HG03439 (cell line): ENCODE measurements around the gene DCST2.

Experiments used
- ATAC-seq: cut with Tn5 transposase; IDR thresholded peaks from one replicate; pipeline ENCODE4 v1.9.1; 2021; ENCODE audit warnings: mild to moderate bottlenecking, moderate library complexity; ENCODE audit not compliant: unreplicated experiment

Gene DCST2

DNA sequence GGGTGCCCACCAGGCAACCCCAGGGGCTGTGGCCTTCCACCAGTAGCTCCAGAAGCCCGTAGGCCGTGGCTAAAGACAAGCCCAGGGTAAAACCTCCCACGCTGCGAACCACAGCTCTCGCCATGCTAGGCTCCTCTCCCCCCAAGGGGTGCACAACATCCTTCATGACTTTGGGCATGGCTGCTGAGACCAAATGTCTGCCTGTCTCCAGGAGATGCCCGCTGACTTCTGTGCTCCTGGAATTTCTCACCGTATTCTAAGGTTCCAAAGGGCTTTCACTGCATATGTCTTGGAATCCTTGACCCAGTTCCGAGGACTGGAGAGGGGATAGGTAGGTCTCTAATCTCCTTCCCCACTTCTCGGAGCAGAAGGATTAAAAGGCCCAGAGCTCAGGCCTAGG is at the start of gene DCST2, which contains the start of gene DCST1:
DCST2 (minus strand) TSS at position 258 of the 400 bp plus-strand sequence; CDS start at position 178, 80 bp downstream.
DCST1 (plus strand) TSS at position 301 of the 400 bp plus-strand sequence. CDS start 213 bp downstream, outside the sequence.
- no peak for ATAC-seq

DNA sequence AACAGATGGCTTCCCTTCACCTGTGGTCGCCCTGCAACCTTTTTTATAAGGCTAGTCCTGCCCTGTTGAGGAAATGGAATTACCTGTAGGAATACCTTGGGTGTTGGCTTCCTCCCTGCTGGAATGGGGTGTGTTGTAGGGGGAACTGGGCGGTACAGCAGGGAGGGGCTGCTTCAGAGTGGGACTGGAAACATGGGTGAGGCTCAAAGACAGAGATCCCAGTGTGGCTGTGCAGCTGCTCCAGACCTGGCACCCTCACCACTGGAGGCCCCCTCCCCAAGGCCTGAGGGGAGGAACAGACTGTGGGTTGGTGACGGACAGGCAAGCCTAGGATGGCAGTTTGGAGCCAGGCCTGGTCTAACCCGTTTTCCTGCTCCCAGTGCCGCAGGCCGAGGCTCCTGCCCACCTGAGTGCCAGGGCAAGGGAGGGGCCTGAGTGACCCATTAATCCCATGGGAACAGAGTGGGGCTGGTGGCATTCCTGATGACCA is 49.5 kb upstream of the DCST2 start:
- no peak for ATAC-seq

DNA sequence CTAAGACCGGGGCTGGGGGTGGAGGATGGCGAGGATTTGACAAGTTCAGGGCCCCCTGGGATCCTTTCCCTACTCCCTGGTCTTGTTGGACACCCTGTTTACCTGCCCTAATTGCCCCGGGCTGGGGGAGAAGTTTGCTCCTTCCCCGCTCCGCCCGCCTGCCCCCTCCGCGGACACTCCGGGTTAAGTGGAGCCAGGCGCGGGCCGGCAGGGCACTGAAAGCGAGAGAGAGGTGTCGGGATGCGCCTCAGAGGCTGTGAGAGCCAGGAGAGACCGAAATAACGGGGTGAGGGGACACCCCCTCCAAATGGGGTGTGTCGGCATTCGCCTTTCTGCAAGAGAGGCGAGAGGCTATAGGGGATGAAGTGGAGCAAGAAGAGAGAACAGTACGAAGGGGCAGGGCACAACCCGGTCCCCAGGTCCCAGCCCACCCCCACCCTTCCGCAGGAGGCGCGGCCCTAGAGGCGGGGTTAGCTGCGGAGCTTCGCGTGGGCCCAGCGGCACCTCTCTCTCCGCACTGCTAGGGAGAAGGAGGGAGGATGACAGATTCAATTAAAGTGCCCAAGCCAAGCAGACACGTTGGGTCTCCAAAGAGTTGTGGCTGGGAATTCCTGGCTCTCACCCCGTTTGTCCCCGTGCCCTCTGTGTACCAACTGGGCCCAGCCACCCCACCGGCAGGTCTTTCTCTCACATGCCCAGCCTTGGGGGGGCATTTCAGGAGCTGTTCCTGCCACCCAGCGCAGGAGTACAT is 48.9 kb upstream of the DCST2 start:
- ATAC-seq, result no peak

DNA sequence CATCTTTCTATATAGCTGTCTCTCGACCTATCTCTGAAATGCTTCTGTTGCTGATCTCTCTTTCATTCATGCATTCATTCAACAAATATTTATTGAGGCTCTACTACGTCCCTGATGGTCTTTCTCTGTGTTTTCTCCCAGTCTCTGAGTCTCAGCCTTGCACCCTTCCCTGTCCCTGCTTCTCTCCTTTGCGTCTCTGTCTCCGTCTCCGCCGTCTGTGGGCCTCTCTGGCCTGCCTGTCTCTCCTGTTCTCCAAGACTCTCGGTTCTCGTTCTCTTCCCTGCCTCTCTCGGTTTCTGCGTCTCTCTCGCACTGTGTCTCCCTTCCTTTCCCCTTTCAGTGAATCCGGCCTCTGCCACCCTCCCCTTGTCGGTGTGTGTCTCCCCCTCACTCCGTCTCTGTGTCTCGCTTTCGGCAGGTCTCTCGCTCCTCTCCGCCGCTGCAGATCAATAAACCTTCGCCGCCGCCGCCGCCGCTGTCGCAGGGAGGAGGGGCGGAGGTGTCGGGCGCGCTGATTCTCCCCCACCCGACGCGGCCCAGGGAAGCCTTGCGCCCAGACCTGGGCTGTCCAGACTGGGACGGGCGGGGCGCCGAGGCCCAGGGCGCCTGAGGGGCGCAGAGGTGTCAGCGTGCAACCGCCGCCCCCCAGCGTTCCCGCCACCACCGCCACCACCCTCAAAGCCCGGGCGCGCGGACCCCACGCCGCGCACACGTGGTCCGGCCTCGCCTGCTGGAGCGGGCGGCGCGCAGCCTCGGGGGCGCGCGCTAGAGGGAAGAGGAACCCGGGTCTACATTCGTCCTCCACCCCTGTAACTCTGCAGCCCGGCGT is 48.1 kb upstream of the DCST2 start:
- no peak for ATAC-seq

DNA sequence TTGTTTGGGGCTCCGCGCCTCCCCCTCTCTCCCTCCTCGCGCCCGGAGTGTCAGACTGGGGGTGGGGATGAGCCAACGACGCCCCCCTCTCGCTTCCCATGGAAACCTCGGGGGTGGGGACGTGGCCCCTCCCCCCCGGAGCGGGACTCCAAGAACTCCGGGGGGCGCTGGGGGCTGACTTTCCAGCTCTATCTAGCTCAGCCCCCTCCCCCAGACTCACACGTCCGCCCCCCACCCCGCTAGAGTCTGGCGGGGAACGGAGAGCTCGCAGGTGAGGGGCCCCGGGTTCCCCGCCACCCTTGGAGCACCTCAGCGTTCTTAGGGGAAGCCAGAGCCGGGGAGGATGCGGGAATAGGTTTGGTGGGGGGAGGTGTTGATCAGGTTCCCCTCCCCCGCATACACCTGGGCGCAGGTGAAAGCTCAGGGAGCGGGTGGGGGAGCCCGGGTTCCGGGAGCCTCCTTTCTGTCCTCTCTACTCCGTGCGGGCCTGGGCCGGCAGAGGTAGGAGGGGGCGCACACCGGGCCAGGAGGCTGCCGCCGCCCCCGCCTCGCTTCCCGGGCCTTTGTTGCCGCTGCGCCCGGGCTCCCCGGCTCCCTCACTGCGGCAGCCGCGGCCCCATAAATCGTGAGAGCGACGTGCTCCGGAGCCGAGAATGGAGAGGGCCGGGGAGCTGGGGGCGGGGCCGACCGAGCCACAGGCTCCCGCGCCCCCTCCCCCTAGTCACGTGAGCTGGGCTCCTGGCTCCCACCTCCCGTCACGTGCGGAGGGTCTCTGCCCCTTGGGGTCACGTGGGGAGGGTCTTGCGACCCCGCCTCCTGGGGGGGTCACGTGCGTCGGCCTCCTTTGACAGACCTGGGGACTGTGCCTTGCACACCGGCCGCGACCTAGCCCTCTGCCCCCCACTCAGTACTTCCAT is 47.0 kb upstream of the DCST2 start:
- no peak for ATAC-seq

DNA sequence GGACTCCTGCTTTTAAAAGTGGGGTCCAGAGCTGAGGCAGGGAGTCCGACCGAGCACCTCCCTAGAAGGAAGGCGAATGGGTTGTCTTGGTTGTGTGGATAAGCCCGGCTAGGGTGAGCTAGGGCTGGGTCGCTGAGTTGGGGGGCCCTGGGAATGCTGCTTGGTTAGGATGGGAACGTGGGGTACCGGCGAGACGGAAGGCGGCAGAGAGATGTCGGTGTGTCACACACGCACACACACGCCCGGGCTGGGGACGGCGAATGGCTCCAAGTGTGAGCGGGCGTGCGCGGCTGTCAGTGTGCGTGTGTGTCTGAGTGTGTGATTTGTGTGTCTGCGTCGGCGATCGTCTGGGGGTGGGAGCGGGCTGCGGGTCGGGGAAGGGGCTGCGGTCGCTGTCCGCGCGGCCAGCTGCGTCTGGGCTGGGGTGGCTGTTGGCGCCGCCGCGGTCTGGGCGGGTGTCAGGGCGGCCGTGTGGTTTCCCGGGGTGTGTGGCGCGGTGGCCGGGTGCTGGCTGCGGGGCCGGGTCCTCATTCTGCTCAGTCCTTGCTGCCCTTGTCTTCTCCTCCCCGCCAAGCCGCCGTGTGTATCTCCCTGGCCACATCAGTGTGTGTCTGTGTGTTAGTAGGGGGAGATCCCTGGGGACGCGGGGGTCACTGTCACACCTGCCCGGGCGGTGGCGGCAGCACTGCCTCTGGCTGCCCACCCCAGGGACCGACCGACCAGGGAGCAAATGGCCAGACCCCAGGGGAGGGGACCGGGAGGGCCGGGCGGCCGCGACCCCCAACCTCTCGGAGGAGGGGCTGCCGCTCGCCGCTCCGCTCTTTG is 46.1 kb upstream of the DCST2 start:
- no peak for ATAC-seq

DNA sequence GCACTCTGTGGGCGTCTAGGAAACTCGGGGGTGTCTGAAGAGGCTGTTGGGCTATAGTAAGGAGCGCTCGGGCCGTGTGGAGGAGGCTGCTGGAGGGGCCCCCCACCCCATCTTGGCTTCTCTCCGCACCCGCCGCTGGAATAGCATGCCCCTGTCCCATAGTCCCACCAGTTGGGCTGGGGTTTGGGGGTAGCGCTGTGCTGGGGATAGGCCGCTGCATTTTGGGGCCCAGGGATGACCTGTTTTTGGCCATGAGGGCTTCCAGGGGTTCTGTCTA is 45.6 kb upstream of the DCST2 start:
- no peak for ATAC-seq

DNA sequence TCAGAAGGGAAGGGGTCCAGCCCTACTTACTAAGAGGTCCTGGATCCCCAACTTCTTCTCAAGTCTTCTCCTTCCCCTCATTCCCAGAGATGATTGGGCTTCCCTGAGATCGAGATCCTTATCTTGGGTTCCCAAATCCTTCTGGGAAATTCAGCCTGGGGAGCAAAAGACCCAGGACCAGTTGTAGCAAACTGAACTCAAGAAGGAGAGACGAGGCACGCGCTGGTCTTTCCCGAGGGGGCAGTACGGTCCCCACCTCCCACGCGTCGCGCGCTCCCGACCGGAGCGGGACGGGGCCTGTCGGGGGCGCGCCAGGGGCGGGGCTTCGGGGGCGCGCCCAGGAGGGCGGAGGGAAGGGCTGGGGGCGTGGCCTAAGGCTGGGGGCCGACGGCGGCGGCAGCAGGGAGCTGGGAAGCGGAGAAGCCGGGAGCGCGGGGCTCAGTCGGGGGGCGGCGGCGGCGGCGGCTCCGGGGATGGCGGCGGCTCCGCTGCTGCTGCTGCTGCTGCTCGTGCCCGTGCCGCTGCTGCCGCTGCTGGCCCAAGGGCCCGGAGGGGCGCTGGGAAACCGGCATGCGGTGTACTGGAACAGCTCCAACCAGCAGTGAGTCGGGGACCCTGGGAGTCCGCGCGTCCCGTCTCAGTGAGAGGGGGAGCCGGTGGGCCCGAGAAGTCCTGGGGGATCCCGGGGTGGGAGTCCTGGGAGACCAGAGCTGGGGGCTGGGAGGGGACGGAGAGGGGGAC is 45.1 kb upstream of the DCST2 start, which contains the start of gene EFNA3:
EFNA3 (plus strand) TSS at position 369 of the 741 bp plus-strand sequence; CDS start at position 474, 105 bp downstream.
- ATAC-seq, result no peak

DNA sequence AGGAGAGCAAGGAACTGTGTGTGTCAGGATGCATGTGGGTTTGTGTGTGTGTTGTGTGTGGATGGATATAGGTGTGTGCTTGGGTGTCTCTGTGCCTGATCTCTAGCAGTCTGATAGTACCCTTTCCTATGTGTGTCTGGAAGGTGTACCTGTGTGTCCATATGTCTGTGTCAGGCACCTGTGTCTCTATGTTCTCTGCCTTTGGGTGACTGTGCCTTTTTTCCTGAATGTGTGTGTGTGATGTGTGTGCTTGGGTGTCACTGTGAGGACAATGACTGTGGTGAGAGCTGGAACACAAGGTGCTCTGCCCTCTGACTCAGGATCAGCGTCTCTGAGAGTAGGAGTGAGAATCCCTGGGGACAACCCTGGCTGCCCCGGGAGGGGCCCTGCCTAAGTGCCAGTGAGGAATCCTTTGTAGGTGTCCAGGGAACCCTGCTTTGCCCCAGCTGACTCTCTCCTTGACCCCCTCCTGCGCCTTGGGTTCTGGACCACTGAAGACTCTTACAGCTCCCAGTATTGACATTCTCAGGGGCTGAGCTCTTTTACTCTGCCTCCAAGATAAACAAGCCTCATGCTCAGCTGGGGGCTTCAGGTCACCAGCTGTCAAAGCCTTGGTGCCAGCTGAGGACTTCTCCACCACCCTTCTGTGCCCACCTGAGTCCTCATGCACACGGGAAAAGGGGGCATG is 44.3 kb upstream of the DCST2 start:
- no peak for ATAC-seq

DNA sequence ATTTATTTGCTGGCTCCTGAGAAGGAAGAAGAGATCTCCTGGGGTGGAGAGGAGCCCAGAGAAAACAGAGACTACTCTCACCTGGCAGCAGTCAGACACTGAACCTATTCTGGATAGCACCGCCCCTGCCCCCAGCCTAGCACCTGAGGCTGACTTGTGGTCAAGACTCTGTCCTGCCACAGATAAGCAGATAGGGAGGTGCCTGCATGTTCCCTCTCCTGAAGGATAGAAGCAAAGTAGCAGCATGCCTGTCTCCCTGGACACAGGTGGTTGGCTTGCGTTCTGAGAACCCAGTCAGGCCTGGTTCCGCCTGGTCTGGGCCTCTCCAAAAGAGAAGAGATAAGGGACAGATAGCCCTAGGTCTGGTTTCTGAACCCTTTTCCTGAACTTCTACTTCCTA is 43.8 kb upstream of the DCST2 start:
- no peak for ATAC-seq

DNA sequence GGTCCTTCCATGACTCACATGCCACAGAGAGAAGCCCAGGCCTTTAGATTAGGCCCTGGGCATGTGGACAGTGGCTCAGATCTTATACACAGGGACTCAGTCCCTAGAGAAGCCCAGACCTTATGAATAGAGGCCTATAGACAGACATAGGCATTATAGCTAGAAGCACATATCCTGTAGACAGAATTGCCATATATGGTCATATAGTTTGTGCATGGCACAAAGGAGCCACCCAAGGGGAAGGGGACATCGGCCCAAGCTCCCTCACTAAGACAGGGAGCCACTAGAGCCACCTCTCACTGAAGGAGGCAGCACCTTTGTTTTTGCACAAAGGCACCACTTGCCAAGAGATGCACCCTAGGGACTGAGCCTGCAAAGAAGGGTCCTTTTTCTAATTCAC is 42.8 kb upstream of the DCST2 start:
- ATAC-seq, result no peak

DNA sequence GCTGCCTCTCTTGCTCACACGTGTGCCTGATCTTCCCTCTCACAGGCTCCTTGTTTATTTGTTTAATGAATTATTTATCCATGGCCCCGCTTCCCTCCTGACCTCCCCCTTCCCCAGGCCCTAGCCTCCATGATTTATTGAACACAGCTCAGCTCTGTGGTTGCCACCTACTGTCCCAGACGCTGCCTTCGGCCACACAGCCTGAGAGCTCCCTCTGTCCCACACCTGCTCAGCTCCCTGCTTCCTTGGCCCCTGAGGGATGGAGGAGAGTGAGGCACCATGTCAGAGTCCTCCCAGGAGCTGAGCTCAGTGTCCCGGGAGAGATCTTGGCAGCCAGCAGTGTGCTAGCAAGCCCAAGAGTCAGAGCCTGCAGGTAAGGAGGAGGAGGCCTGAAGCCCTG is 42.0 kb upstream of the DCST2 start:
- no peak for ATAC-seq

DNA sequence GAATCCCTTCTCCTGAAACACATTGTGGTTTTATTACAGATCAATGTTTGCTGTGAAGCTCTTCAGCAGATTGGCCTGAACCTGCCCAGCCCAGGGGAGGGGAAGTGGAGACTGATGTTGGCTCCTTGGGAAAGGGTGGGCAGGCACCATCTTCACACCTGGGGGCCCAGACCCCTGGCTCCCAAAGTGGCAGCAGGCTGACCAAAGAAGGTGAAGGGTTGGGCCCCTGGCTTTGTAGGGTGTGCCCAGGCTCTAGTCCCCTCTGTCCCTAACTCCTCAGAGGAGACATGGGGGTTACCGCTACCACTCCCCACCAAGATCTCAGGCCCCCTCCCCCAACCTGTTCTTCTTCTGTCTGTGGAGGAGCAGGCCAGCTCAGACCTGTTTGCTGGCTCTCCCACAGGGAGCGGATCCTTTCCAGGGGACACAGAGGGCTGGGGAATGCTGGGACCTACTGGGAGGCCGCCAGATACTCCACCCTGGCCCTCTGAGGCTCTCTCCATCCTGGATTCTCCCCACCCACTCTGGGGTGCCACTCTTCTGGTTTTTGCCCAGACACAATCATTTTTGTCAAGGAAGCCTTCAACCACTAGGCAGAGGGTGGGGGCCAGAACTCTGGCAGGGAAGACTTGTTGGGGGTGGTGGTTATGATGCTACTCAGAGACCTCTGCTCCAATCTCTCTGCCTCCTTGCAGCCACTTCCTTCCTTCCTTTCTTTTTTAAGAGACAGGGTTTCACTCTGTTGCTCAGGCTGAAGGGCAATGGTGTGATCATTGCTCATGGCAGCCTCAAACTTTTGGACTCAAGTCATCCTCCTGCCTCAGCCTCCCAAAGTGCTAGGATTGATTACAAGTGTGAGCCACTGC is 40.0 kb upstream of the DCST2 start:
- no peak for ATAC-seq

DNA sequence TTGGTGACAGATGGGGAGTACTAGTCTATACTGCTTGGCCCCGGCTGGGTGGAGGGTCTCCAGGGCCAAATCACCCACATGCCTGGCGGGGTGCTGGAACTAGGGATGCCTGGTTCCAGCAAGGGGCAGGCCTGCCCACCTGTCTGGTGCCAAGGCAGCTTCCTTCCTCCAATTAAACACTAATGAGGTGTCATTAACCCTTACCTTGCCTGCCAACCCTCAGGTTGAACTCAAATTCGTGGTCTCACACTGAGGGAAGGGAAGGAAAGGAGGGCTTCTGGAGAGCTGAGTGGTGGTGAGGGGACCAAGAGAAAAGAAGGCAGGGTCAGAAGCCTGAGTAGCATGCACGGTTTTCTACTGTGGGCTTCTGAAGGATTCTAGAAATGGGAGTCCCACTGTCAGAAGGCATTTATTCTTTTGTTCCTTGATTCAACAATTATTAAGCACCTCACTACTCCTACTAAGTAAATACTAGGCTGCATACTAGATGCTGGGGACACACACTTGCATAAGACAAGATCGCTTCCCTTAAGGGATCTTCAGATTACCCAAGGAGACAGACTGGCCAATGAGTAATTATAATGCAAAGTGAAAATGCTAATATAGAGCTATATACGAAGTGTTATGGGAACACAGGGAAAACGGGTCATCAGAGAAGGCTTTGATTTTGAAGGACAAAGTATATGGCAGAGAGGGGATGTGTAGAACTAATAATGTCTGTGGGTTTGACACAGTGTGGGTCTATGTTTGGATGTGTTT is 39.1 kb upstream of the DCST2 start:
- ATAC-seq, result no peak

DNA sequence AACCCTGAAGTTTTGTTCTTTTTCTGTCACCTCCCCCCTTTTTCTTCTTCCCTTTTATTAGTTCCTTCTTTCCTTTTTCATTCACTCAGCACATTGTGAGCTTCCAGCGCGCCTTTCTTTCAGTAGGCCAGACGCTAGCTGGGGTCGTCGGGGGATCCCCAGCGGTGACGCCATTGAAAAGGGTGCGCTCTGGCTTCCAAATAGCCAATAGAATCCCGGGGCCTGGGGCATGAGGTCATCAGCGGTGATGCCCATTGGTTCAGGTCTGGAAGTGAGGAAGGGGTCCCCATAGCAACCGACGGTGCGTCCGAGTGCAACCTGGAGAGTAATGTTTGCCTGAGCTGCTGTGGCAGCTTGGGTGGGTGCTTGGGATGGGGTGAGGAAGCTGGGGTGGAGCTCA is 38.1 kb upstream of the DCST2 start:
- no peak for ATAC-seq

DNA sequence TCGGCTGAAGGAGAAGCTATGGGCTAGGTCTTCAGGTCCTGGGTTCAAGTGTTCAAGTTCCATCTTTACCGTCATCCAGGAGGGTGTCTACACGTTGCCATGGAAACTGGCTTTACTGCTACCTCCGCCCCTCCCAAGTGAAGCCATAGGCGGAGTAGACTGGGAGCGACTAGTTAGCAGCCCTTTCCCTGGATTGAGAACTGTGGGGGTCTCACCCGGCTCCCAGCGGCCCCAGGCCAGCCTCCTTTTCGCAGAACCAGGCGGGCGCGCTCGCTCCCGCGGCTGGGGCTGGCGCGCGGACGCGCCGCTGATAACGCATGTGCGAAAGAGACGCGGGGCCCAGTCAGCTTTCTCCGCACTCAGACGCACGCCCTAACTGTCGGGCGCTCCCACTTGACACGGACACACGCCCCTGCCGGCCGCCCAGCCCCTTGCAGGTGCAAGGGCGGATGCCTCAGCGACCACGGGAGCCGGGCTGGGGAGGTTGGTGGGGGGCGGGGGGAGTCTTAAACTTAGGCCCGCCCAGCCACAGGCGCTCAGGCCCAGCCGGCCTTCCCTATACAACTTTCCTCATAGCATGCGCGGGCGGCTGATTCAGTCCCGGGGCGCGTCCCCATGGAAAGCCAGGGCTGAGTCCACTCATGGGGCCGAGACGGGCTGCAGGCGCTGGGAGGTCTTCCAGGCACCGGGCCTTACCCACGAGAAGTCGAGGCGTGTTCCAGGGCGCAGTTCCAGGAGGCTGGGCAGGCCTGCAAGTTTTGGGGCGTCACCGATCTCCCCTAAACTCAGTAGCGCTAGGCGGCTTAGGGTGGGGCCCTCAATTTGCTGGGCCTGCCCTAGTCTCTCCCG is 37.4 kb upstream of the DCST2 start:
- peak; percentile 63 for ATAC-seq
